ENCODE data around the gene AATF. TPM values are rescaled to one million over a fixed set of nuclear protein-coding genes. Genes with fewer than 3 reads are reported as not detected.

The AATF gene
- total RNA-seq, 1 donor from 2014 or later = 28.9 TPM

DNA sequence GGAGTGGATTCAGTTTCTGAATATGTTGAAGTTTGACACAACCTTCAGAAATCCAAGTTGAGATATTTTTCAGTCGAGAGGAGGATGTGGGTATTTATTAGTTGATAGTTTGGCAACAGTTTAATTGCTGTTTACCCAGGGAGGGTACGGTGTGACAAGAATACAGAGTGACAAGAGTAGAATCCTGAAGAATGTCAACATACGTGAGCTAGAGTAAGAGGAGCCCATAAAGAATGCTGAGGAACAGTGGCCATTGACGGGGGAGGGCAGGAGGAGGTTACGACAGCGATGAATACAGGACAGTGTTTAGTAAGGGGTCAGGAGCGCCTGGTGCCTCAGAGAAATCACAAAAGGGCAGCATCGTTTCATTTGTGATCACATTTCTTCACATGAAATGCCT is 76.5 kb downstream of the AATF start:
- no peak overlapping the region for H3K4me2 ChIP-seq
- H3K9ac ChIP-seq = no peak overlapping the region
- H3F3A ChIP-seq (ENCODE audit: low read depth) = peaks cover 15% of the 10 kb centered on the region
- no peak overlapping the region for H3K4me3 ChIP-seq
- TF ChIP-seq EZH2 (IDR thresholded peaks at IDR 0.05) (no peak), EZH2phosphoT487 (IDR thresholded peaks at IDR 0.05) (no peak)
- TF ChIP-seq, protein P1, sequence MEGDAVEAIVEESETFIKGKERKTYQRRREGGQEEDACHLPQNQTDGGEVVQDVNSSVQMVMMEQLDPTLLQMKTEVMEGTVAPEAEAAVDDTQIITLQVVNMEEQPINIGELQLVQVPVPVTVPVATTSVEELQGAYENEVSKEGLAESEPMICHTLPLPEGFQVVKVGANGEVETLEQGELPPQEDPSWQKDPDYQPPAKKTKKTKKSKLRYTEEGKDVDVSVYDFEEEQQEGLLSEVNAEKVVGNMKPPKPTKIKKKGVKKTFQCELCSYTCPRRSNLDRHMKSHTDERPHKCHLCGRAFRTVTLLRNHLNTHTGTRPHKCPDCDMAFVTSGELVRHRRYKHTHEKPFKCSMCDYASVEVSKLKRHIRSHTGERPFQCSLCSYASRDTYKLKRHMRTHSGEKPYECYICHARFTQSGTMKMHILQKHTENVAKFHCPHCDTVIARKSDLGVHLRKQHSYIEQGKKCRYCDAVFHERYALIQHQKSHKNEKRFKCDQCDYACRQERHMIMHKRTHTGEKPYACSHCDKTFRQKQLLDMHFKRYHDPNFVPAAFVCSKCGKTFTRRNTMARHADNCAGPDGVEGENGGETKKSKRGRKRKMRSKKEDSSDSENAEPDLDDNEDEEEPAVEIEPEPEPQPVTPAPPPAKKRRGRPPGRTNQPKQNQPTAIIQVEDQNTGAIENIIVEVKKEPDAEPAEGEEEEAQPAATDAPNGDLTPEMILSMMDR (IDR thresholded peaks at IDR 0.05) = no peak
- H3K79me2 ChIP-seq (ENCODE audit: low read depth) = no peaks in the 10 kb centered on the region
- H3K9me3 Mint-ChIP-seq = no peaks in the 10 kb centered on the region
- peaks cover 5% of the 10 kb centered on the region for H3K36me3 ChIP-seq
- peaks cover 19% of the 10 kb centered on the region for H3K4me1 ChIP-seq
- no peak overlapping the region for H3K27ac Mint-ChIP-seq
- DNase-seq (ENCODE audit: low spot score) = no peak
- H3K27me3 Mint-ChIP-seq (ENCODE audit: insufficient read depth, low read depth) = no peaks in the 10 kb centered on the region
- H3K9me3 ChIP-seq (ENCODE audit: low read depth) = no peaks in the 10 kb centered on the region
- no peak overlapping the region for H3K27ac ChIP-seq
- H3K27me3 ChIP-seq = no peaks in the 10 kb centered on the region
- H4K20me1 ChIP-seq (ENCODE audit: low read depth) = no peaks in the 10 kb centered on the region
- no peak overlapping the region for H3K4me3 Mint-ChIP-seq
- no peaks in the 10 kb centered on the region for H3K4me1 Mint-ChIP-seq
- H2AFZ ChIP-seq (replicated peaks) = no peak overlapping the region
- H3K36me3 Mint-ChIP-seq = peaks cover 7% of the 10 kb centered on the region

DNA sequence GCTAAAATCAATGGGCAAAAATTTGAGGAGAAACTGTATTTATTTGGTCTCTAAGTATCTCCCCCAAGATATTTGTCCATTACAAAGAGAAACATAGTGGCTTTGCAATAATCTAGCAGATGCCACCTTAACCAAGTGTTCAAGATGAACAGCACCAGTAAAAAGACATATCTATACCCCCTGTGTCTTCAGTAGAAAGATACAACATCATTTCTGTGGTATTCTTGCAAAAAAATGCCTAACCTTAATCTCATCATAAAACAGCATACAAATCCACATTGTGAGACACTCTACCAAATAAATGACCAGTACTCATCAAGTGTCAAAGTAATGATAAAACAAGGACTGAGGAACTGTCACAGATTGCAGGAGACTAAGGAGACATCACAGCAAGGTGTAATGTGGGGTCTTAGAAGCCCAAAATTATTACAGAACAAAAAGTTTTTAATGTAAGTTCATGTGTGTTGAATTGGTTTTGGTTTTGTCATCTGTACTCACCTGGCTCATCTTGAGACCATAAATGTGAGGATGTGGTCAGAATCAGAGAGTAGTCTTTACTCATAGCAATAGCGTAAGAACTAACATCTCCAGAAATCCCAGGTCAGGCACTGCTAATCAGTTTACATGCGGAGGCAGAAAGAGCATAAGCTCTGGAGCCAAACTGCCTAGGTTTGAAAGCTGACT is 77.2 kb downstream of the AATF start:
- Histone ChIP-seq H3K4me1 (peaks cover 19% of the 10 kb centered on the region), H3K79me2 (ENCODE audit: low read depth) (no peaks in the 10 kb centered on the region), H3K27ac (no peak overlapping the region), H3K9ac (no peak overlapping the region), H4K20me1 (ENCODE audit: low read depth) (no peaks in the 10 kb centered on the region), H3K4me2 (no peak overlapping the region), H3K9me3 (ENCODE audit: low read depth) (no peaks in the 10 kb centered on the region), H3K27me3 (no peaks in the 10 kb centered on the region), H2AFZ (replicated peaks) (no peak overlapping the region), H3F3A (ENCODE audit: low read depth) (peaks cover 11% of the 10 kb centered on the region), H3K4me3 (no peak overlapping the region), H3K36me3 (peaks cover 5% of the 10 kb centered on the region)
- Mint-ChIP-seq H3K27ac (no peak overlapping the region), H3K36me3 (peaks cover 5% of the 10 kb centered on the region), H3K9me3 (no peaks in the 10 kb centered on the region), H3K4me1 (no peaks in the 10 kb centered on the region), H3K4me3 (no peak overlapping the region), H3K27me3 (ENCODE audit: insufficient read depth, low read depth) (no peaks in the 10 kb centered on the region)
- DNase-seq (ENCODE audit: low spot score) = no peak
- TF ChIP-seq EZH2 (IDR thresholded peaks at IDR 0.05) (no peak), EZH2phosphoT487 (IDR thresholded peaks at IDR 0.05) (no peak)
- TF ChIP-seq, protein P1 (IDR thresholded peaks at IDR 0.05) = no peak

DNA sequence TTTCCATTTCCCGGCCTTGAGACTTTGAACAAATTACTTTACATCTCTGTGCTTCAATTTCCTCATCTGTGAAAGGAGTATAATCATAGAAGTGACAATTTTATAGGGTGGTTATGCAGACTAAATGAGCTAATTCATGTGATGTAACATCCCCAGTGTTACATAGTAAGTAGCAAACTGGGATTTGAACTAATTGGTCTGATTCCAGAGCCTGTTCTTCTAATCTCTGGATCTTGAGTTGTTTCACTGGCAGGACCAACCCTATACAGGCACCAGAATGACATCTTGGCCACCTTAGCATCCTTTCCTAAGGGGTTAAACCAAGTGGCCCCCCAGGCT is 77.7 kb downstream of the AATF start:
- Histone ChIP-seq H3K9me3 (ENCODE audit: low read depth) (no peaks in the 10 kb centered on the region), H3K4me2 (no peak overlapping the region), H3F3A (ENCODE audit: low read depth) (peaks cover 11% of the 10 kb centered on the region), H3K27ac (no peak overlapping the region), H2AFZ (replicated peaks) (no peak overlapping the region), H3K27me3 (no peaks in the 10 kb centered on the region), H3K79me2 (ENCODE audit: low read depth) (no peaks in the 10 kb centered on the region), H4K20me1 (ENCODE audit: low read depth) (no peaks in the 10 kb centered on the region), H3K9ac (no peak overlapping the region), H3K4me3 (no peak overlapping the region), H3K36me3 (peaks cover 5% of the 10 kb centered on the region), H3K4me1 (peaks cover 19% of the 10 kb centered on the region)
- H3K9me3 Mint-ChIP-seq = no peaks in the 10 kb centered on the region
- TF ChIP-seq, protein P1 (IDR thresholded peaks at IDR 0.05) = no peak
- TF ChIP-seq EZH2 (IDR thresholded peaks at IDR 0.05) (no peak), EZH2phosphoT487 (IDR thresholded peaks at IDR 0.05) (no peak)
- no peak overlapping the region for H3K27ac Mint-ChIP-seq
- H3K36me3 Mint-ChIP-seq = peaks cover 6% of the 10 kb centered on the region
- no peak for DNase-seq (ENCODE audit: low spot score)
- H3K27me3 Mint-ChIP-seq (ENCODE audit: insufficient read depth, low read depth) = no peaks in the 10 kb centered on the region
- no peak overlapping the region for H3K4me3 Mint-ChIP-seq
- H3K4me1 Mint-ChIP-seq = no peaks in the 10 kb centered on the region
